ENCODE data around the gene FOXO6. TPM values are rescaled to one million over a fixed set of nuclear protein-coding genes. Genes with fewer than 3 reads are reported as not detected.

FOXO6 gene
- not detected in 2 replicates for total RNA-seq

- DNase-seq (ENCODE audit: low read depth in 2 of 2), result peak; percentile 97 to 98
Measured at GRCh38 chr1:41360786-41361494, at the start of gene FOXO6. FOXO6 (plus strand) TSS chr1:41361434.

- no peak for DNase-seq (ENCODE audit: low read depth in 2 of 2)
Measured at GRCh38 chr1:41312991-41313645, 48.1 kb upstream of the FOXO6 start.

GRCh38 chr1:41313661-41314131 lies 47.5 kb upstream of the FOXO6 start:
- peak; percentile 37 to 41 for DNase-seq (ENCODE audit: low read depth in 2 of 2)

DNA sequence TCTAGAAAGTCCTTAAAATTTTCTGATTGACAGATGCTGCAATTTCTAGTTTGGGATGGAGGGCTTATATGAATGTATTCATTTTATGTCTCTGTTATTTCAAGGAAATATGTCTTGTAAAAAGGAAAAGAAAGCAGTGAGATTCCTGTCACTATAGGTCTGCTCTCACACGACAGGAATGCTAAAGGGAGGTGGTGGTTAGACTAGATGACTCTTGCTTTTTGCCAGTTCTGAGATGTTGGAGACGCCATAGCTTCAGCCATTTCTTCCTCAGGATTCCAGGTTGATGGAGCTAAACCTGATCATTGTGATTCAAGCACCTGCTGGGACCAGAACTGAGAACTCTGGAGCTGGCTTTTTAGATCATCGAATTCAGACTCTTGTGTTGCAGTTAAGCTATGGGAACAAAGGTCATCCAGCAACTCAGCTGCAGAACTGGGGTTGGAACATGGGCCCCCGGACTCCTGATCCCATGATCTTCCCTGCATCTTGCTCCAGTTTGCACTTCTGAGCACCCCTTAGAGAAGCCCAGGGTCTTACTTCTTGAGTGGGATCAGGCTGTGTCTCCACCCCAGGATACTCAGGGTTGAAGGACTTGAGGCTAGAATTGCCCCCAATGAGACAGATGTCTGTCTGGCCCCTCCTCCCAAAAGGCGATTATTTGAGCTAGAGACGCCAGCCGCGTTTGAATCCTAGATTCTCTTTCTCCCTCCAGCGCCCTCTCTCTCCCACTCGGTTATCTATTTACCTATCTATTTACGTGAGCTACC lies 46.7 kb upstream of the FOXO6 start:
- no peak for DNase-seq (ENCODE audit: low read depth in 2 of 2)

- no peak for DNase-seq (ENCODE audit: low read depth in 2 of 2)
Measured at GRCh38 chr1:41315146-41315822, 46.0 kb upstream of the FOXO6 start.

- no peak for DNase-seq (ENCODE audit: low read depth in 2 of 2)
Measured at GRCh38 chr1:41315871-41316270, 45.4 kb upstream of the FOXO6 start.

DNA sequence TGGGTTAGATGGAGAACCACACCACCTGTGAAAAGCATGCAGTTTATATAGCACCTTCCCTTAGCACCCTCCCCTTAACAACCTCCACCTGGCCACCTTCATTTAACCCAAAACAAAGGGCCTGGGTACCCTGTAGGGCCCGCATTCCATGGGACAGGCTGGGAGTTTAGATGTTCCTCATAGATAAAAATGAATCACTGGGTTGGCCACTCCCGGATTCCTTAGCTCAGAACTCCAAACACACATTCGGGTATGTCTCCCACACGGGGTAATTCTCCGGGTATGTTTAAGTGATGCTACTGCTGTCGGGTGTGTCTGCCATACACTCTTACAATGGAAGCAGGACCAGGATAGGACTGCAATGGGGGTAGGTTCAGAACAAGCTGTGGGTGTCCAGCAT lies 43.9 kb upstream of the FOXO6 start:
- DNase-seq (ENCODE audit: low read depth in 2 of 2), result no peak

DNA sequence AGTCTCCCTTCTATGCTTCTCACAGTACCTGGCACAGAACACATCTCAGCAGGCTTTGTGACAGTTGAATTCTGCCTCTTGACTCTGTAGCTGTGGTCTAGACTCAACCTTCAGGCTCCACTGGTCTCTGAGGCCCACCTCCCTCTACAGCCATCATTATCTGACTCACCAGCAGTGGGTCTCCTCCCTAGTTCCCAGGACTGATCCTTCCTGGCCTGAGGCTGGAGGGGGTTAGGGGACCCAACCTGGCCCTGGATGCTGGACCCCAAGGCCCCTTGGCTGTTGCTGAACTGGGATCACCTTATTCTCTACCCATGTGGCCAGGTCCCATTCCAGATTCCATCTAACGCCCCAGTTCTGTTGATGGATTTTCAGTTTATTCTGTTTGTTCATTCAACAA lies 43.1 kb upstream of the FOXO6 start:
- DNase-seq (ENCODE audit: low read depth in 2 of 2), result no peak

GRCh38 chr1:41319106-41319755 lies 42.0 kb upstream of the FOXO6 start:
- no peak for DNase-seq (ENCODE audit: low read depth in 2 of 2)

- DNase-seq (ENCODE audit: low read depth in 2 of 2), result no peak
Measured at GRCh38 chr1:41319807-41320711, 41.2 kb upstream of the FOXO6 start.

DNA sequence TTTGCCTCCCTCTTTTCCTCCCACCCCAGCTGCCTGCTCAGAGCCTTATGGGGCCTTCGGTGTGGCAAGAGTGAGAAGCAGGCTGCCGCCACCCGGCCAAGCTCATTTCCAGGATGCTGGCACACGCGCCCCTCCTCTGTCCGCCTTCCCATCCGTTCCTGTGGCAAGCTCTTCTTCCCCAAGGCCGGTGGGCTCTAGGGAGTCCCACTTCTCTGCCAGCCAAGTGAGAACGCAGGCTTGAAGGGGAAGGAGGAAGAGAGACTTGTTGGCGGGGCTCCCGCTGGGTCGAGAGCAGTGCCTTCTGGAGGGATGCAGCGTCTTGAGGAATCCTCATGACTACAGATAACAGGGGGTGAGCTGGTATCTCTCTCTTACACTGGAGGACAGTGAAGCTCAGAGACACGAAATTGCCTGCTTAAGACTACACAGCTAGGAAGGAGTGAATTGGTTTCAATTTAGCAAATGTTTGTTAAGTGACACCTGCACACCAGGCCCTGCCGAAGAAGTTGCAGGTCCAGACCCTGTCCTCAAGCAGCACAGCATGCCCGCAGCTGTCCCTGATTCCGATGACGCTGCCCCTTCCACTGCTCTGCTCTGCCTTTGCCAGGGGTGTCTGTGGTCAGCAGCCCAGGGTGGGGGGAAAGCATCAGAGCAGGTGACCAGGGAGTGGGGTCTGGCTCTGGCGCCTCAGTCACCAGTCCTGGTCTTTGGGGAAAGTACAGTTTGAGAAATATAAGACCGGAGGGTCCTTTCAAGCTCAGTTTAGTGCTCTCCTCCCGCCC lies 40.1 kb upstream of the FOXO6 start:
- no peak for DNase-seq (ENCODE audit: low read depth in 2 of 2)

DNA sequence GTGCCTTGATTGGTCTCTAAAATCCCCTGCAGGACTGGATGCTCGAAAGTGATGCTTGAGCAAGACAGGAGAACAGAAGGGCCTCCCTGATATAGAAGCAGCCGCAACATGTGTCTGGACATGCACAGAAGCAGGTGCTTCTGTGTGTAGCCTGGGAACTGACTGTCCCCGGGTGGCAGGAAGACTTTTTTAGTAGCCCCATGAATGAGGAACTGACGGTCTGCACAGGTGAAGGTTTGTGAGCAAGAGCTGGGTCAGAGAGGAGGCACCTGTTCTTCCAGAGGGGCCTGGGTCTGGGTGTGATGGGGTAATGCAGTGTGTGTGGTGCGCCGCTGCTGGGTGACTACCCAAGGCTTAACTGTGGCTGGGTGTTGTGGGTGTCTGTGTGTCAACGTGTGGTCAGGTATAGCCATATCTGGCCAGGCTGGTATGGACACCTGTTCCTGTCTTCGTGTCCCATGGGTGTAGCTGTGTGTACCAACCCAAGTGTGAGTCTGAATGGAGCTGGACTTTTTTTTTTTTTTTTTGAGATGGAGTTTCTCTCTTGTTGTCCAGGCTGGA lies 39.1 kb upstream of the FOXO6 start:
- DNase-seq (ENCODE audit: low read depth in 2 of 2), result no peak

DNA sequence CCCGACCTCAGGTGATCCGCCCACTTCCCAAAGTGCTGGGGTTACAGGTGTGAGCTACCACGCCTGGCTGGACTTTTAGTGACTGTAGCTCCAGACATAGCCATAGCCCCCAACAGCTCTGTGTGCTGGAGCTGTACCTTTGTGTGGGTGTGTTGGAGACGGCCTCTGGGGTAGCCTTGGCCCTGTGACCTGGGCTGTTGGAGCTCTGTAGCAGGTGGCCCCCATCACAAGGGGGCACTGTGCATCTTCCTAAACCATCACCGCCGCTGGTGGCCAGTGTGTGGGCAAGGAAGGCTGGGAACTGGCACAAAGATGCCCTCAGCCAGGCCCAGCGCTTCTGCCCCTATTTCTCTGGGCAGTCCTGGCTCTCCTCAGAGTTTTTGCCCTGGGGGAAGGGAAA lies 38.4 kb upstream of the FOXO6 start:
- peak; percentile 46 to 56 for DNase-seq (ENCODE audit: low read depth in 2 of 2)

GRCh38 chr1:41323243-41323642 lies 38.0 kb upstream of the FOXO6 start:
- no peak for DNase-seq (ENCODE audit: low read depth in 2 of 2)

GRCh38 chr1:41325801-41326200 lies 35.4 kb upstream of the FOXO6 start:
- no peak for DNase-seq (ENCODE audit: low read depth in 2 of 2)

DNA sequence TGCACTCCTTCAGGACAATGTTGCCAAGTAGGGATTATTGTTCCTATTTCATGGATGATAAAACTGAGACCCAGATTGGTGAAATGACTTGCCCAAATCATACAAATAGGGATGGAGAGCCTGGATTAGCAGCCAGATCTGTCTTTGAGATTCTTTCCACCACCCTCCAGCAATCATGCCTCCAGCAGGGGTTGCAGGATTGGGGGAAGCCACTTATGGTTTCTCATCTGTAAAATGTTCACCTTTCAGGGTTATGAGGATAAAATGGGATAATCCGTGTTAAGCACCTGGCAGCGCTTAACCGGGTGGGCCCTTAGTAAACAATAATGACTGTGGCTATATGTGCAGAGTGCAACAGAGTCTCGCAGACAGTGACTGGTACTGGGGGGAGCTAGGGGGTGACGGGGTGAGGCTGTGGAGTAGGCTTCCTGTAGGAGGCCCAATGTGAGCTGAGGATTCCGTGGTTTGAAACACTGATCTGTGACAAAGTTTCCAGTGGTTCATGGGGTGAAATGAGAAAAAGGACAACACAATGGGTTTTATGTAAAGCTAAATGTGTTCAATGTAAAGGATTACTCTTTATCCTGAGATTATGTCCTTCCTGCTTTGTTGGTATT lies 33.7 kb upstream of the FOXO6 start:
- DNase-seq (ENCODE audit: low read depth in 2 of 2), result no peak

- no peak for DNase-seq (ENCODE audit: low read depth in 2 of 2)
Measured at GRCh38 chr1:41328001-41328615, 33.1 kb upstream of the FOXO6 start.

Data from lung microvascular endothelial cell (primary cell).